GM18951 (cell line): ENCODE measurements around the gene SMARCD1.
"Not testable (repeated sequence)": the region's sequence is repeated elsewhere in the genome, so short reads cannot be mapped to it uniquely, and the experiment has no call there.

Experiments used
- POLR2A ChIP-seq: IDR thresholded peaks from 4 replicates; pipeline ENCODE4 v1.6.1; 2011; ENCODE audit warnings: mild to moderate bottlenecking; ENCODE audit not compliant: insufficient read length, insufficient read depth; ENCODE audit errors: extremely low read depth
- in situ Hi-C: fragments of 300-500 bp; cut with MboI; formaldehyde crosslinking; loops from one replicate; pipeline ENCODE4 v1.12.0; 2022; ENCODE audit warnings: low sequenced_read_pairs, mixed read lengths, inconsistent platforms; ENCODE audit not compliant: unreplicated experiment

SMARCD1 gene

DNA sequence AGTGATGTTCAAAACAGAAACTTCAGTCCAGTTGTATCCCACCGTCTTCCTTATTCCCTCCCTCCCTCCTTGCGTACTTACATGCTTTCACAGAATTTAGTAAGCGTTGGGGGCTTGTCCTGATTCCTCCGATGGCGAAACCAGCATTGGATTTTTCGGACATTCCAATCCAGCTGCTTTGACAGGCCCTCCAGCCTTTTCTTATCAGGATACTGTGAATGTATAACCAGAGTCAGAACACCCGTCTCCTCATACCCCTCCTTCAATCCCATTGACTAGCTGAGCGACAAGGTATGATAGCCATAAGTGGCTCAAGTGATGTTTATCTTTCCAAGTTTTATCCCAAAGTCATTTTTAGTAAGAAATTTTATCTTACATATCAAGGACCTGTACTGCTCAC lies 57.9 kb downstream of the SMARCD1 start:
- in situ Hi-C loops = no loop called here
- no peak for TF ChIP-seq POLR2A

DNA sequence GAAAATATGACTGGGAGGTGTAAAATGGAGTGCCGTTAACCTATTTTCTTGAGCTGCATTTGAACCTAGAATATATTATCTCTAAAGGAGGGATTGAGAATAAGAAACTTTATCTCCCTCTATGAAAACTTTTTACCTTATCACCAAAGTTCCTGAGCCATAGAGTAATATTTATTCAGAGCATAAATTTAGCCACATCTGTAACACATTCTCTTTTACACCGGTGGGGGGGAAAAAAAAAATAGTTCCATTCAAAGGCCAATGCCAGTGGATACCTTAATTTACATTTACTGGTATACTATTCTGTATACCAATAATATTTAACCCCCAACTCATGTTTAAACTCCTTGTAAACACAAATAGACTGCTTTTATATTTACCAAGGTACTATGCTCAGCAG lies 60.3 kb downstream of the SMARCD1 start:
- TF ChIP-seq POLR2A = no peak
- in situ Hi-C loops = no loop called here

DNA sequence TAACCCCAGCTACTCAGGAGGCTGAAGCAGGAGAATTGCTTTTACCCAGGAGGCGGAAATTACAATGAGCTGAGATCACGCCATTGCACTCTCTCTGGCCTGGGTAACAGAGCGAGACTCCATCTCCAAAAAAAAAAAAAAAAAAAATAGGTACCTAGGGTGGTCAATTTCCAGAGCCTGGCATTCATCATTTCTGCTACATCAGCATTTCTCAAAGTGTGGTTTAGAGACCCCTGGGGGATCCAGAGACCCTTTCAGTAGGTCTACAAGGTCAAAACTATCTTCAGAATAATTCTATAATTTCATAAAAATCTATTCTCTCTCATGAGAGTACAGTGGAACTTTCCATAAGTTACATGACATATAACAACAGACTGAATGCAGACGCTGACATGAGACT lies 62.1 kb downstream of the SMARCD1 start:
- TF ChIP-seq POLR2A = no peak
- in situ Hi-C loops = no loop called here

GRCh38 chr12:50148011-50148410 lies 62.9 kb downstream of the SMARCD1 start:
- in situ Hi-C loops = not testable (repeated sequence)

- no peak for TF ChIP-seq POLR2A
- in situ Hi-C loops = no loop called here
Measured at GRCh38 chr12:50149311-50149710, 64.2 kb downstream of the SMARCD1 start.
